ENCODE results near the gene PCGF2. TPM values are rescaled to one million over a fixed set of nuclear protein-coding genes. Genes with fewer than 3 reads are reported as not detected.

The PCGF2 gene
- total and polyA plus RNA-seq, 9 of the 15 experiments (the other 6 are each of a cell fraction or from before 2014, with no cell fraction given): 1.3 to 33.4 (median 7.0) TPM

DNA sequence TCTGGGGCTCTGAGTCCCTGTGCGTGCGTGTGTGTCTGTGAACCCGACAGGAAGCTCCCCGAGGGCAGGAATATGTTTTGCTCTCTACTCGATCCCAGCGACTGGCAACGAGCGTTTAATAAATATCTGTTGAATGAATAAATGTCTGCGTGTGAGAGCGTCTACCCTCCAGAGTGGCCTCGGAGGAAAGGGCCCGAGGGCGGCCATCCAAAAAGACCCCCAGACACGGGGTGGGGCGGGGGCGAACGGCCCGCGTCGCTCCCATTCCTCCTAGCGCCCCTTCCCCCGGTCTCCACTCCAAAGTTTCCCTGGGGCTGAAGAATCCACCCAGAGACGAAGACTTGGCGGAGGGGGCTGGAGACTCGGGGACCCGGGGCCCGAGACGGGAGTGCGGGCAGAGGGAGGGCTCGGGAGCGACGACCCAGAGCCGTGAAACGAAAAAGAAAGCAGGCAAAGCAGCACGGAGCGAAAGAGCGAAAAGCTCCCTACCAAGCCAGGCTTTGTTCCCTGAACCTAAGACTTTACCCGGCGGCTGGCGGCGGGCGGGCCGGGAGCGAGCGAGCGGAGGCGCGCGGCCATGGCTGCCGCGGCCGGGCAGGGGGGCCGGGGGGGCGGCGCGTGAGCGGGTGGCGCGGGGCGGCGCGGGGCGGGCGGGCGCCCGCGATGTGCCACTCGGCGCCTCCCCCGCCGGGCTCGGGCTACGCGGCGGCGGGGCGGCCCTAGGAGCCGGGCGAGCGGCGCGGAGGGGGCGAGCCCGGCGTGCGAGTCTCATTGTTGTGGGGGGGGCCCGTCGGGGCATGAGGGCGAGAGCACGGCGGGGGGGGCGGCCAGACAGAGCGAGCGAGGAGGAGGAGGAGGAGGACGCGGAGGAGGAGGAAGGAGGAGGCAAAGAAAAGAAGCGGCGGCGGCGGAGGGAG is 43.3 kb downstream of the PCGF2 start, which contains the start of gene MLLT6 (continued):
- TF ChIP-seq, protein P1, sequence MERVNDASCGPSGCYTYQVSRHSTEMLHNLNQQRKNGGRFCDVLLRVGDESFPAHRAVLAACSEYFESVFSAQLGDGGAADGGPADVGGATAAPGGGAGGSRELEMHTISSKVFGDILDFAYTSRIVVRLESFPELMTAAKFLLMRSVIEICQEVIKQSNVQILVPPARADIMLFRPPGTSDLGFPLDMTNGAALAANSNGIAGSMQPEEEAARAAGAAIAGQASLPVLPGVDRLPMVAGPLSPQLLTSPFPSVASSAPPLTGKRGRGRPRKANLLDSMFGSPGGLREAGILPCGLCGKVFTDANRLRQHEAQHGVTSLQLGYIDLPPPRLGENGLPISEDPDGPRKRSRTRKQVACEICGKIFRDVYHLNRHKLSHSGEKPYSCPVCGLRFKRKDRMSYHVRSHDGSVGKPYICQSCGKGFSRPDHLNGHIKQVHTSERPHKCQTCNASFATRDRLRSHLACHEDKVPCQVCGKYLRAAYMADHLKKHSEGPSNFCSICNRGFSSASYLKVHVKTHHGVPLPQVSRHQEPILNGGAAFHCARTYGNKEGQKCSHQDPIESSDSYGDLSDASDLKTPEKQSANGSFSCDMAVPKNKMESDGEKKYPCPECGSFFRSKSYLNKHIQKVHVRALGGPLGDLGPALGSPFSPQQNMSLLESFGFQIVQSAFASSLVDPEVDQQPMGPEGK (CRISPR knock-in tag; IDR thresholded peaks at IDR 0.05; ENCODE audit: borderline replicate concordance): no peak
- TF ChIP-seq HDAC6 (IDR thresholded peaks at IDR 0.05; ENCODE audit: low read depth, low read length): no peak
- TF ChIP-seq SIN3A (IDR thresholded peaks at IDR 0.05; ENCODE audit: borderline replicate concordance in 2 of 2, control insufficient read depth in 1 of 2, low read depth in 2 of 2, low read length in 2 of 2): peak in 1 of 2 experiments; percentile 32; a peak in 2 of 4 replicates
- TF ChIP-seq DNMT1 (IDR thresholded peaks at IDR 0.05): no peak
- no peak; the same call in 1 of the 2 replicates for TF ChIP-seq CGGBP1 (CRISPR knock-in tag; IDR thresholded peaks at IDR 0.05)
- TF ChIP-seq BRD4 (IDR thresholded peaks at IDR 0.05): peak; percentile 89
- 0 out of 2 replicates have a peak, but pooled peaks have one; percentile 10 for TF ChIP-seq MYC (IDR thresholded peaks at IDR 0.05; ENCODE audit: low read depth, low read length)
- TF ChIP-seq MYC (CRISPR knock-in tag; IDR thresholded peaks at IDR 0.05; ENCODE audit: borderline replicate concordance, low read depth): no peak
- TF ChIP-seq, protein P2, sequence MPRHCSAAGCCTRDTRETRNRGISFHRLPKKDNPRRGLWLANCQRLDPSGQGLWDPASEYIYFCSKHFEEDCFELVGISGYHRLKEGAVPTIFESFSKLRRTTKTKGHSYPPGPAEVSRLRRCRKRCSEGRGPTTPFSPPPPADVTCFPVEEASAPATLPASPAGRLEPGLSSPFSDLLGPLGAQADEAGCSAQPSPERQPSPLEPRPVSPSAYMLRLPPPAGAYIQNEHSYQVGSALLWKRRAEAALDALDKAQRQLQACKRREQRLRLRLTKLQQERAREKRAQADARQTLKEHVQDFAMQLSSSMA (CRISPR knock-in tag; IDR thresholded peaks at IDR 0.05): no peak
- TF ChIP-seq ZBED1 (IDR thresholded peaks at IDR 0.05): no peak
- TF ChIP-seq ZNF583 (CRISPR knock-in tag; IDR thresholded peaks at IDR 0.05): no peak
- TF ChIP-seq NFRKB (IDR thresholded peaks at IDR 0.05; ENCODE audit: low read depth): peak; percentile 45
- peak; percentile 18; the same call in 1 of the 2 replicates for TF ChIP-seq ZNF707 (CRISPR knock-in tag; conservative IDR thresholded peaks at IDR 0.05)
- TF ChIP-seq, protein P3, sequence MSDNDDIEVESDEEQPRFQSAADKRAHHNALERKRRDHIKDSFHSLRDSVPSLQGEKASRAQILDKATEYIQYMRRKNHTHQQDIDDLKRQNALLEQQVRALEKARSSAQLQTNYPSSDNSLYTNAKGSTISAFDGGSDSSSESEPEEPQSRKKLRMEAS (CRISPR knock-in tag; IDR thresholded peaks at IDR 0.05): no peak
- TF ChIP-seq, protein P4, sequence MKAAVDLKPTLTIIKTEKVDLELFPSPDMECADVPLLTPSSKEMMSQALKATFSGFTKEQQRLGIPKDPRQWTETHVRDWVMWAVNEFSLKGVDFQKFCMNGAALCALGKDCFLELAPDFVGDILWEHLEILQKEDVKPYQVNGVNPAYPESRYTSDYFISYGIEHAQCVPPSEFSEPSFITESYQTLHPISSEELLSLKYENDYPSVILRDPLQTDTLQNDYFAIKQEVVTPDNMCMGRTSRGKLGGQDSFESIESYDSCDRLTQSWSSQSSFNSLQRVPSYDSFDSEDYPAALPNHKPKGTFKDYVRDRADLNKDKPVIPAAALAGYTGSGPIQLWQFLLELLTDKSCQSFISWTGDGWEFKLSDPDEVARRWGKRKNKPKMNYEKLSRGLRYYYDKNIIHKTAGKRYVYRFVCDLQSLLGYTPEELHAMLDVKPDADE (conservative IDR thresholded peaks at IDR 0.05; ENCODE audit: control insufficient read depth, low read depth, low read length): 0 out of 2 replicates have a peak, but pooled peaks have one; percentile 49
- TF ChIP-seq SRSF3 (IDR thresholded peaks at IDR 0.05; ENCODE audit: insufficient read depth, low read length): no peak
- no peak for TF ChIP-seq KAT7 (CRISPR knock-in tag; IDR thresholded peaks at IDR 0.05; ENCODE audit: borderline replicate concordance)
- TF ChIP-seq KLF1 (tag; IDR thresholded peaks at IDR 0.05): no peak
- no peak for TF ChIP-seq SLC30A9 (CRISPR knock-in tag; IDR thresholded peaks at IDR 0.05)
- TF ChIP-seq DACH1 (IDR thresholded peaks at IDR 0.05; ENCODE audit: partially characterized antibody): no peak
- TF ChIP-seq BHLHE40 (IDR thresholded peaks at IDR 0.05; ENCODE audit: low read length): no peak
- TF ChIP-seq, protein P5, sequence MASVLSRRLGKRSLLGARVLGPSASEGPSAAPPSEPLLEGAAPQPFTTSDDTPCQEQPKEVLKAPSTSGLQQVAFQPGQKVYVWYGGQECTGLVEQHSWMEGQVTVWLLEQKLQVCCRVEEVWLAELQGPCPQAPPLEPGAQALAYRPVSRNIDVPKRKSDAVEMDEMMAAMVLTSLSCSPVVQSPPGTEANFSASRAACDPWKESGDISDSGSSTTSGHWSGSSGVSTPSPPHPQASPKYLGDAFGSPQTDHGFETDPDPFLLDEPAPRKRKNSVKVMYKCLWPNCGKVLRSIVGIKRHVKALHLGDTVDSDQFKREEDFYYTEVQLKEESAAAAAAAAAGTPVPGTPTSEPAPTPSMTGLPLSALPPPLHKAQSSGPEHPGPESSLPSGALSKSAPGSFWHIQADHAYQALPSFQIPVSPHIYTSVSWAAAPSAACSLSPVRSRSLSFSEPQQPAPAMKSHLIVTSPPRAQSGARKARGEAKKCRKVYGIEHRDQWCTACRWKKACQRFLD (CRISPR knock-in tag; IDR thresholded peaks at IDR 0.05): peak; percentile 8; the same call in 1 of the 2 replicates

Data from K562 (cell line).